Measurements from ENCODE around the gene SNED1.

SNED1 gene

GRCh38 chr2:241068942-241069810 lies 70.8 kb downstream of the SNED1 start:
- no peak for DNase-seq

GRCh38 chr2:241069821-241070281 lies 71.4 kb downstream of the SNED1 start:
- no peak for DNase-seq

- no peak for DNase-seq
Measured at GRCh38 chr2:241070361-241070760, 71.9 kb downstream of the SNED1 start.

- no peak for DNase-seq
Measured at GRCh38 chr2:241070811-241071676, 72.6 kb downstream of the SNED1 start.

GRCh38 chr2:241071677-241072111 lies 73.3 kb downstream of the SNED1 start:
- DNase-seq: no peak

- no peak for DNase-seq
Measured at GRCh38 chr2:241072151-241072550, 73.7 kb downstream of the SNED1 start.

GRCh38 chr2:241072553-241073165 lies 74.2 kb downstream of the SNED1 start:
- no peak for DNase-seq

- no peak for DNase-seq
Measured at GRCh38 chr2:241073166-241074064, 75.0 kb downstream of the SNED1 start.

GRCh38 chr2:241074065-241074818 lies 75.8 kb downstream of the SNED1 start:
- DNase-seq: no peak

GRCh38 chr2:241074901-241075540 lies 76.6 kb downstream of the SNED1 start:
- DNase-seq: no peak

GRCh38 chr2:241080405-241081189 lies 82.2 kb downstream of the SNED1 start:
- DNase-seq: no peak

GRCh38 chr2:241081190-241081642 lies 82.8 kb downstream of the SNED1 start:
- no peak for DNase-seq

- no peak for DNase-seq
Measured at GRCh38 chr2:241081643-241082340, 83.4 kb downstream of the SNED1 start.

GRCh38 chr2:241082341-241083090 lies 84.1 kb downstream of the SNED1 start:
- DNase-seq: no peak

- no peak for DNase-seq
Measured at GRCh38 chr2:241083091-241083415, 84.6 kb downstream of the SNED1 start.

- DNase-seq: no peak
Measured at GRCh38 chr2:241084856-241085444, 86.5 kb downstream of the SNED1 start.

- no peak for DNase-seq
Measured at GRCh38 chr2:241087420-241088268, 89.2 kb downstream of the SNED1 start.

All from suppressor macrophage treated with lipopolysaccharide for 4 hours (primary cell).